ENCODE data around the gene PCDHGA10. TPM values are rescaled to one million over a fixed set of nuclear protein-coding genes. Genes with fewer than 3 reads are reported as not detected.

The PCDHGA10 gene
- total RNA-seq, 4 donors from 2014 or later, result 7.0 to 23.6 (median 10.3) TPM

DNA sequence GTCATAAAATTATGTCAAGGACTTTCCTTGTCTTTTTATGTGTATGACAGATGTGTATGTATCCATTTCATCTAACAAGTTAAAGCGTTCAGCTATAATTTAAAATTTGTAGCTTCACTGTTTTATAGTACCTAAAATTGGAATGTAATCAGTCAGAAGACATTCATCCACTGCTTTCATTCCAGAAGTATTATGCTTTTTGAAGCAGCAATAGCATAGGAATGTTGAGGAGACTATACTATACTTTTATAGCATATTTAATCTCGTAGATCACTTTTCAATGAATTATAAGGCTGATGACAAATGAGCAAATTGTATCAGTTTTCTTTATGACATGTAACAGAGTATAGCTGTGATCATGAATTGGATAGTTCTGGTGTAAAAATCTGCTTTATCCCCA lies 24.4 kb downstream of the PCDHGA10 start:
- Histone ChIP-seq H3K9me3 (peaks cover 40% of the 10 kb centered on the region), H3K4me1 (no peaks in the 10 kb centered on the region), H3K4me3 (no peak overlapping the region), H3K27me3 (no peaks in the 10 kb centered on the region), H3K27ac (no peak overlapping the region), H3K36me3 (no peaks in the 10 kb centered on the region)
- no peak for DNase-seq (ENCODE audit: low spot score in 2 of 2)
- TF ChIP-seq, protein P1, sequence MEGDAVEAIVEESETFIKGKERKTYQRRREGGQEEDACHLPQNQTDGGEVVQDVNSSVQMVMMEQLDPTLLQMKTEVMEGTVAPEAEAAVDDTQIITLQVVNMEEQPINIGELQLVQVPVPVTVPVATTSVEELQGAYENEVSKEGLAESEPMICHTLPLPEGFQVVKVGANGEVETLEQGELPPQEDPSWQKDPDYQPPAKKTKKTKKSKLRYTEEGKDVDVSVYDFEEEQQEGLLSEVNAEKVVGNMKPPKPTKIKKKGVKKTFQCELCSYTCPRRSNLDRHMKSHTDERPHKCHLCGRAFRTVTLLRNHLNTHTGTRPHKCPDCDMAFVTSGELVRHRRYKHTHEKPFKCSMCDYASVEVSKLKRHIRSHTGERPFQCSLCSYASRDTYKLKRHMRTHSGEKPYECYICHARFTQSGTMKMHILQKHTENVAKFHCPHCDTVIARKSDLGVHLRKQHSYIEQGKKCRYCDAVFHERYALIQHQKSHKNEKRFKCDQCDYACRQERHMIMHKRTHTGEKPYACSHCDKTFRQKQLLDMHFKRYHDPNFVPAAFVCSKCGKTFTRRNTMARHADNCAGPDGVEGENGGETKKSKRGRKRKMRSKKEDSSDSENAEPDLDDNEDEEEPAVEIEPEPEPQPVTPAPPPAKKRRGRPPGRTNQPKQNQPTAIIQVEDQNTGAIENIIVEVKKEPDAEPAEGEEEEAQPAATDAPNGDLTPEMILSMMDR (IDR thresholded peaks at IDR 0.05), result no peak
- TF ChIP-seq POLR2A (IDR thresholded peaks at IDR 0.05), result no peak
- WGBS, result 95% methylated on average over 2 of the region's 2 CpGs

GRCh38 chr5:141439411-141440141 lies 26.8 kb downstream of the PCDHGA10 start:
- DNase-seq (ENCODE audit: low spot score in 2 of 2), result no peak
- H3K27me3 ChIP-seq, result no peaks in the 10 kb centered on the region
- TF ChIP-seq, protein P1 (IDR thresholded peaks at IDR 0.05), result no peak
- TF ChIP-seq POLR2AphosphoS5 (IDR thresholded peaks at IDR 0.05) (no peak), POLR2A (IDR thresholded peaks at IDR 0.05) (no peak), EP300 (IDR thresholded peaks at IDR 0.05) (no peak)
- no peak overlapping the region for H3K4me3 ChIP-seq
- H3K9me3 ChIP-seq, result peaks cover 21% of the 10 kb centered on the region
- H3K4me1 ChIP-seq, result no peaks in the 10 kb centered on the region
- 63% methylated on average over 10 of the region's 10 CpGs for WGBS
- H3K36me3 ChIP-seq, result no peaks in the 10 kb centered on the region
- no peak overlapping the region for H3K27ac ChIP-seq

DNA sequence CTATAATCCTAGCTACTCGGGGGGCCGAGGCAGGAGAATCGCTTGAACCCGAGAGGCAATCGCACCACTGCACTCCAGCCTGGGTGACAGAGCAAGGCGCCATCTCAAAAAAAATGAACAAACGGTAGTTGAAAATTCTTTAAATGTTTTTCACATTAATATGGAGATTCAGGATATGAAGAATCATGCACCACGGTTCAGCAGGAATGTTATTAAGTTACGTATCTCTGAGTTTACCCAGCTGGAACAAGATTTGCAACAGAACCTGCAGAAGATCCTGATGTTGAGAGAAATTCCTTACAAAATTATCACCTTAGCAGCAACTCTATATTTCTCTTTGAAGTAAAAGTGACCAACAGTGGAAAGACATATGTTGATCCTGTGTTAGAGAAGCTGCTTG lies 27.6 kb downstream of the PCDHGA10 start:
- H3K27ac ChIP-seq, result no peak overlapping the region
- H3K27me3 ChIP-seq, result no peaks in the 10 kb centered on the region
- peaks cover 21% of the 10 kb centered on the region for H3K9me3 ChIP-seq
- H3K36me3 ChIP-seq, result no peaks in the 10 kb centered on the region
- H3K4me3 ChIP-seq, result no peak overlapping the region
- WGBS, result 97% methylated on average over 9 of the region's 9 CpGs
- DNase-seq (ENCODE audit: low spot score in 2 of 2), result no peak
- no peaks in the 10 kb centered on the region for H3K4me1 ChIP-seq
- TF ChIP-seq, protein P1 (IDR thresholded peaks at IDR 0.05), result no peak
- TF ChIP-seq POLR2AphosphoS5 (IDR thresholded peaks at IDR 0.05) (no peak), EP300 (IDR thresholded peaks at IDR 0.05) (no peak), POLR2A (IDR thresholded peaks at IDR 0.05) (no peak)

- H3K27ac ChIP-seq, result no peak overlapping the region
- H3K36me3 ChIP-seq, result no peaks in the 10 kb centered on the region
- H3K27me3 ChIP-seq, result no peaks in the 10 kb centered on the region
- no peak overlapping the region for H3K4me3 ChIP-seq
- TF ChIP-seq POLR2A (IDR thresholded peaks at IDR 0.05) (no peak), POLR2AphosphoS5 (IDR thresholded peaks at IDR 0.05) (no peak), EP300 (IDR thresholded peaks at IDR 0.05) (no peak)
- TF ChIP-seq, protein P1 (IDR thresholded peaks at IDR 0.05), result no peak
- H3K9me3 ChIP-seq, result peaks cover 21% of the 10 kb centered on the region
- no peak for DNase-seq (ENCODE audit: low spot score in 2 of 2)
- 46% methylated on average over 45 of the region's 50 CpGs for WGBS
- H3K4me1 ChIP-seq, result no peaks in the 10 kb centered on the region
Observed at GRCh38 chr5:141441571-141442170, 28.9 kb downstream of the PCDHGA10 start.

- Histone ChIP-seq H3K4me1 (no peaks in the 10 kb centered on the region), H3K27ac (no peak overlapping the region), H3K4me3 (no peak overlapping the region), H3K9me3 (no peaks in the 10 kb centered on the region), H3K36me3 (no peaks in the 10 kb centered on the region), H3K27me3 (no peaks in the 10 kb centered on the region)
- WGBS, result 94% methylated on average over 3 of the region's 3 CpGs
- DNase-seq (ENCODE audit: low spot score in 2 of 2), result no peak
- TF ChIP-seq EP300 (IDR thresholded peaks at IDR 0.05), result no peak
- TF ChIP-seq, protein P1 (IDR thresholded peaks at IDR 0.05), result no peak
Observed at GRCh38 chr5:141465351-141465750, 52.6 kb downstream of the PCDHGA10 start.

All from suprapubic skin (tissue), 4 donors.